ENCODE results near the gene BRPF3. TPM values are rescaled to one million over a fixed set of nuclear protein-coding genes. Genes with fewer than 3 reads are reported as not detected.

Gene BRPF3
- total and polyA plus RNA-seq, 2 donors (not counting 3 experiments of a cell fraction or from before 2014, with no cell fraction given) = 30.5 to 35.7 TPM

DNA sequence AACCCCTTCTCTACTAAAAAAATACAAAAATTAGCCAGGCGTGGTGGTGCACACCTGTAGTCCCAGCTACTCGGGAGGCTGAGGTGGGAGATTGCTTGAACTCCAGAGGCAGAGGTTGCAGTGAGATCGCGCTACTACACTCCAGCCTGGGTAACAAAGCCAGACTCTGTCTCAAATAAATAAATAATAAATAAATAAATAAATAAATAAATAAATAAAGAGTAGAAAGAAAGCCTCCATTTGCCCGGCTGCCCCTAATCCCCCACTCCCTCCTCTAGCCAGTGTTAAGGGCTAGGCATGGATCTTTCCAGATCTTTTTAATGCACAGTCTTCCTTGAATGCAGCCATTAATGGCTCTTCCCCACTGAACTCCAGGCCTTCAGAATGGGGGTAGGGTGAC lies 76.5 kb downstream of the BRPF3 start:
- no peak for TF ChIP-seq EZH2 (IDR thresholded peaks at IDR 0.05; ENCODE audit: borderline replicate concordance, low read depth, low read length, severe bottlenecking)
- no peak for TF ChIP-seq MYC (IDR thresholded peaks at IDR 0.05; ENCODE audit: low read depth, low read length)
- H3K27me3 ChIP-seq (ENCODE audit: control insufficient read depth in 2 of 2, insufficient read depth in 2 of 2, low read length in 2 of 2) = peaks cover 25 to 26% of the 10 kb centered on the region in 2 experiments
- H2AFZ ChIP-seq (ENCODE audit: low read depth, low read length) = no peak overlapping the region
- no peaks in the 10 kb centered on the region for H3K4me1 ChIP-seq (ENCODE audit: control insufficient read depth, extremely low read depth, insufficient read depth, low read length)
- no peaks in the 10 kb centered on the region for H3K79me2 ChIP-seq (ENCODE audit: control insufficient read depth, insufficient read depth, low read length)
- intact Hi-C loops (cut with micrococcal nuclease) (no loop called here), dilution Hi-C loops (cut with MboI; ENCODE audit: extremely low pct_ligation_motif_present, low sequenced_read_pairs) (no loop called here)
- no peak overlapping the region for H3K4me2 ChIP-seq (ENCODE audit: insufficient read depth, low read length)
- ChIA-PET CTCF (no interaction called here), POLR2A (no interaction called here)
- no peak overlapping the region for H3K9ac ChIP-seq (replicated peaks; ENCODE audit: extremely low read depth, insufficient read depth, low read length)
- no peaks in the 10 kb centered on the region for H3K36me3 ChIP-seq (ENCODE audit: control insufficient read depth in 2 of 2, extremely low read depth in 1 of 2, insufficient read depth in 2 of 2, low read length in 2 of 2)
- no peaks in the 10 kb centered on the region for H3K9me3 ChIP-seq (replicated peaks; ENCODE audit: control insufficient read depth, insufficient read depth, low read length)
- BruUV-seq (replicated peaks) = no TSS peak
- H3K9me1 ChIP-seq (replicated peaks; ENCODE audit: control insufficient read depth, extremely low read depth, insufficient read depth, low read length) = no peaks in the 10 kb centered on the region
- H3K4me3 ChIP-seq (replicated peaks in 1 of 3; ENCODE audit: insufficient read depth in 1 of 3, low read depth in 1 of 3, low read length in 3 of 3) = no peak overlapping the region
- no peak overlapping the region for H3K27ac ChIP-seq (ENCODE audit: insufficient read depth, low read depth, low read length)
- no peak for FAIRE-seq
- DNase-seq (ENCODE audit: low read depth, low spot score) = no peak
- H4K20me1 ChIP-seq (replicated peaks; ENCODE audit: control insufficient read depth, extremely low read depth, insufficient read depth, low read length) = no peaks in the 10 kb centered on the region

DNA sequence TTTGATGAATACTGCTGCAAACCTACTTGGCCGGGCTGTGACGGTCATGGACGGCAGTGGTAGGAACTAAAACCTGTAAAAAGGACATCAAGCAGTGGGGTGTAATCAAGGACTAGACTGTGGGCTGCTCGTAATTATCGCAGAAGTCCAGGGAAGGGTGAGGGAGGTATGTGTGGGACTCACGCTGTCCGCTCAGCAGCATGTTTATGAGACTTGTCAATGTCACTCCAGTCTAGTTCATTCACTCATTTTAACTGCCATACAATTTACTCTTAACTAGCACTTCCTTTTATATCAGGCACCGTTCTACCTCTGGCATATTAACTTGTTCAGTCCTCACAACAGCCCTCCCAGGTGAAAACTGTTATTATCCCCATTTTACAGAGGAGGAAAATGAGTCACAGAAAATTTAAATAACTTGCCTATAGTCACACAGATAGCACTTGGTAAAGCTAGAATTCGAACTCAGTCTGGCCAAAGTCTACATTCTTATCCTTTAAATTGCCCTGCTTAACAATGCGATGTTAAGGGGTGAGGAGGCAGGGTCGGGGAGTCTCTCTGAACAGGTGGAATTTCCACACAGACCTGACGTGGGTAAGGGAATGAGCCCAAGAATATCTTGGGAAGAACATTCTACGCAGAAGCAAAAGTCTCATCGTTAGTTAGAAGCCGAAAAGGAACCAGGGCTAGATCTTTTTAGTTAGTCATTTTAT lies 77.4 kb downstream of the BRPF3 start:
- BruUV-seq (replicated peaks) = no TSS peak
- dilution Hi-C loops (cut with MboI; ENCODE audit: extremely low pct_ligation_motif_present, low sequenced_read_pairs) = no loop called here
- FAIRE-seq = no peak

More for the DNA sequence above, 77.4 kb downstream of the BRPF3 start:
- DNase-seq (ENCODE audit: low read depth, low spot score) = no peak
- Histone ChIP-seq H3K79me2 (ENCODE audit: control insufficient read depth, insufficient read depth, low read length) (no peaks in the 10 kb centered on the region), H3K9me1 (replicated peaks; ENCODE audit: control insufficient read depth, extremely low read depth, insufficient read depth, low read length) (no peaks in the 10 kb centered on the region), H3K9me3 (replicated peaks; ENCODE audit: control insufficient read depth, insufficient read depth, low read length) (no peaks in the 10 kb centered on the region), H3K36me3 (ENCODE audit: control insufficient read depth in 2 of 2, extremely low read depth in 1 of 2, insufficient read depth in 2 of 2, low read length in 2 of 2) (no peaks in the 10 kb centered on the region), H3K27me3 (ENCODE audit: control insufficient read depth in 2 of 2, insufficient read depth in 2 of 2, low read length in 2 of 2) (peaks cover 28% of the 10 kb centered on the region in 2 experiments), H3K4me1 (ENCODE audit: control insufficient read depth, extremely low read depth, insufficient read depth, low read length) (no peaks in the 10 kb centered on the region), H2AFZ (ENCODE audit: low read depth, low read length) (no peak overlapping the region), H3K4me2 (ENCODE audit: insufficient read depth, low read length) (no peak overlapping the region), H3K9ac (replicated peaks; ENCODE audit: extremely low read depth, insufficient read depth, low read length) (no peak overlapping the region), H3K4me3 (replicated peaks in 1 of 3; ENCODE audit: insufficient read depth in 1 of 3, low read depth in 1 of 3, low read length in 3 of 3) (no peak overlapping the region), H4K20me1 (replicated peaks; ENCODE audit: control insufficient read depth, extremely low read depth, insufficient read depth, low read length) (no peaks in the 10 kb centered on the region), H3K27ac (ENCODE audit: insufficient read depth, low read depth, low read length) (no peak overlapping the region)
- ChIA-PET CTCF (no interaction called here), POLR2A (no interaction called here)
- TF ChIP-seq GATA2 (IDR thresholded peaks at IDR 0.05; ENCODE audit: insufficient read depth, insufficient read length, low read depth, low read length) = no peak
- TF ChIP-seq JUN (IDR thresholded peaks at IDR 0.05; ENCODE audit: borderline replicate concordance, insufficient read depth, insufficient read length, low read depth) = no peak
- no peak for TF ChIP-seq MYC (IDR thresholded peaks at IDR 0.05; ENCODE audit: low read depth, low read length)
- TF ChIP-seq, protein P1, sequence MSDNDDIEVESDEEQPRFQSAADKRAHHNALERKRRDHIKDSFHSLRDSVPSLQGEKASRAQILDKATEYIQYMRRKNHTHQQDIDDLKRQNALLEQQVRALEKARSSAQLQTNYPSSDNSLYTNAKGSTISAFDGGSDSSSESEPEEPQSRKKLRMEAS (IDR thresholded peaks at IDR 0.05; ENCODE audit: insufficient read depth, insufficient read length) = no peak
- no peak for TF ChIP-seq EZH2 (IDR thresholded peaks at IDR 0.05; ENCODE audit: borderline replicate concordance, low read depth, low read length, severe bottlenecking)
- no peak for TF ChIP-seq POLR2AphosphoS5 (IDR thresholded peaks at IDR 0.05; ENCODE audit: insufficient read depth, low read depth, low read length)
- no peak for TF ChIP-seq FOS (IDR thresholded peaks at IDR 0.05; ENCODE audit: borderline replicate concordance, insufficient read depth, low read length)
- TF ChIP-seq POLR2A (IDR thresholded peaks at IDR 0.05; ENCODE audit: low read depth, low read length) = no peak
- TF ChIP-seq, protein P2, sequence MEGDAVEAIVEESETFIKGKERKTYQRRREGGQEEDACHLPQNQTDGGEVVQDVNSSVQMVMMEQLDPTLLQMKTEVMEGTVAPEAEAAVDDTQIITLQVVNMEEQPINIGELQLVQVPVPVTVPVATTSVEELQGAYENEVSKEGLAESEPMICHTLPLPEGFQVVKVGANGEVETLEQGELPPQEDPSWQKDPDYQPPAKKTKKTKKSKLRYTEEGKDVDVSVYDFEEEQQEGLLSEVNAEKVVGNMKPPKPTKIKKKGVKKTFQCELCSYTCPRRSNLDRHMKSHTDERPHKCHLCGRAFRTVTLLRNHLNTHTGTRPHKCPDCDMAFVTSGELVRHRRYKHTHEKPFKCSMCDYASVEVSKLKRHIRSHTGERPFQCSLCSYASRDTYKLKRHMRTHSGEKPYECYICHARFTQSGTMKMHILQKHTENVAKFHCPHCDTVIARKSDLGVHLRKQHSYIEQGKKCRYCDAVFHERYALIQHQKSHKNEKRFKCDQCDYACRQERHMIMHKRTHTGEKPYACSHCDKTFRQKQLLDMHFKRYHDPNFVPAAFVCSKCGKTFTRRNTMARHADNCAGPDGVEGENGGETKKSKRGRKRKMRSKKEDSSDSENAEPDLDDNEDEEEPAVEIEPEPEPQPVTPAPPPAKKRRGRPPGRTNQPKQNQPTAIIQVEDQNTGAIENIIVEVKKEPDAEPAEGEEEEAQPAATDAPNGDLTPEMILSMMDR (IDR thresholded peaks at IDR 0.05; ENCODE audit: extremely low read depth in 1 of 2, insufficient read depth in 1 of 2, low read depth in 1 of 2, low read length in 2 of 2) = no peak
- intact Hi-C loops (cut with micrococcal nuclease) = no loop called here

Measured in endothelial cell of umbilical vein (primary cell).